ENCODE data around the gene GLI1.

The GLI1 gene

DNA sequence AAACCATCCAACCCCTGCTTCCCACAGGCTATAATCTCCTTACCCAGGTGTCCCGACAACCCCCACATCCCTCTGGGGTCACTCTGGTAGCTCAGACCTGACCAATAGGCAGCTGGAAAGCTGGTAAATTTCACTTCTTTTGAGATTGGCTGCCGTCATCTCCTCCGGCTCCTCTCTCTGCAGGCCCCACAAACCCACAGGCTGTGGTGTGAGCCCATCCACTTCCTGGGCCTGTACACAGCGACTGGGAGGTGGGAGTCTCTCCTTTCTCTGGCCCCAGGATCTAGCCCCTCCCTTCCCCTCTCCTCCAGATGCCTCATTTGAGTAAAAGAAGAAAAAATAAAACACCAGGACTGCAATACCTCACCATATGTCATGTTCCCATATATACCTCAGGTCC lies 24.3 kb upstream of the GLI1 start:
- TF ChIP-seq, protein P1, sequence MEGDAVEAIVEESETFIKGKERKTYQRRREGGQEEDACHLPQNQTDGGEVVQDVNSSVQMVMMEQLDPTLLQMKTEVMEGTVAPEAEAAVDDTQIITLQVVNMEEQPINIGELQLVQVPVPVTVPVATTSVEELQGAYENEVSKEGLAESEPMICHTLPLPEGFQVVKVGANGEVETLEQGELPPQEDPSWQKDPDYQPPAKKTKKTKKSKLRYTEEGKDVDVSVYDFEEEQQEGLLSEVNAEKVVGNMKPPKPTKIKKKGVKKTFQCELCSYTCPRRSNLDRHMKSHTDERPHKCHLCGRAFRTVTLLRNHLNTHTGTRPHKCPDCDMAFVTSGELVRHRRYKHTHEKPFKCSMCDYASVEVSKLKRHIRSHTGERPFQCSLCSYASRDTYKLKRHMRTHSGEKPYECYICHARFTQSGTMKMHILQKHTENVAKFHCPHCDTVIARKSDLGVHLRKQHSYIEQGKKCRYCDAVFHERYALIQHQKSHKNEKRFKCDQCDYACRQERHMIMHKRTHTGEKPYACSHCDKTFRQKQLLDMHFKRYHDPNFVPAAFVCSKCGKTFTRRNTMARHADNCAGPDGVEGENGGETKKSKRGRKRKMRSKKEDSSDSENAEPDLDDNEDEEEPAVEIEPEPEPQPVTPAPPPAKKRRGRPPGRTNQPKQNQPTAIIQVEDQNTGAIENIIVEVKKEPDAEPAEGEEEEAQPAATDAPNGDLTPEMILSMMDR (IDR thresholded peaks at IDR 0.05): no peak

- TF ChIP-seq, protein P1 (IDR thresholded peaks at IDR 0.05): no peak
Observed at GRCh38 chr12:57438400-57438799, 21.2 kb upstream of the GLI1 start.

DNA sequence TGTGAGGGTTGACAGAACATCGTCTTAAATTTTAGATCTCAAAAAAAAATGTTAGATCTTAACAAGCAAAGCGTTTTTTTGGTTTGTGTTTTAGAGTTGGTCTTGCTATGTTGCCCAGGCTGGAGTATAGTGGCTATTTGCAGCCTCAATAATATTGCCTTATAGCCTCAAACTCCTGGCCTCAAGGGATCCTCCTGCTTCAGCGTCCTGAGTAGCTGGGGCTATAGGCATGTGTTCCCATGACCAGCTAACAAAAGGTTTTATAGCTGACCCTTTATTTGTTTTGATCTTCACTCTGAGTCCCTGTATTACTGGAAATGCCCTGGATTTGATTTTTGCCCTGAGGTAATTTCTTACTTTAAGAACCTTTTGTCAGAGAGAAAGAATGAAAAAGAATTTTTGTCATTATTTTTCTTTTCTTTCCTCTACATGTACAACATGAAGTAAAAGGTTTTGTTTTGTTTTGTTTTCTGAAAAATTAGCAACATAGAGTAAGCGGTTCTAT lies 19.8 kb upstream of the GLI1 start:
- TF ChIP-seq, protein P1 (IDR thresholded peaks at IDR 0.05): no peak

GRCh38 chr12:57441846-57442427 lies 17.6 kb upstream of the GLI1 start:
- TF ChIP-seq, protein P1 (IDR thresholded peaks at IDR 0.05): no peak

GRCh38 chr12:57444744-57445143 lies 14.8 kb upstream of the GLI1 start:
- TF ChIP-seq, protein P1 (IDR thresholded peaks at IDR 0.05): no peak

- TF ChIP-seq, protein P1 (IDR thresholded peaks at IDR 0.05): no peak
Observed at GRCh38 chr12:57446292-57446960, 13.2 kb upstream of the GLI1 start.

GRCh38 chr12:57448669-57449068 lies 10.9 kb upstream of the GLI1 start:
- TF ChIP-seq, protein P1 (IDR thresholded peaks at IDR 0.05): no peak

Measured in LNCAP (cell line).